K562 (cell line): ENCODE measurements around the gene ZNF763. TPM values are rescaled to one million over a fixed set of nuclear protein-coding genes. Genes with fewer than 3 reads are reported as not detected.

ENCODE experiments used
- ATAC-seq: fragments of 200-7000 bp; cut with Tn5 transposase; 3 replicates; pipeline ENCODE4 v1.9.1; 2020; ENCODE audit warnings: moderate library complexity
- BruUV-seq: library from RNA; stranded (reverse); fragments of 400-500 nt; replicated peaks from 2 replicates; lab custom pipeline; 2021; lab: Mats Ljungman, UMichigan
- CTCF ChIA-PET: fragments of 300-600 bp; formaldehyde crosslinking; extraction: SDS; loops from one replicate; lab custom pipeline; 2021; ENCODE audit warnings: low intra/inter-chr PET ratio; lab: Yijun Ruan, JAX
- POLR2A ChIA-PET: fragments of 300-600, 350-650 bp; sonication (Branson Sonifier 250); formaldehyde crosslinking; extraction: SDS; loops from one replicate; lab custom pipeline; 2021; ENCODE audit warnings: antibody characterized with exemption, inconsistent platforms; lab: Yijun Ruan, JAX
- DNase-seq, 4 experiments: peaks; one replicate each; pipeline versions ENCODE4 v3.0.0 to v3.0.0-alpha.2; 2011 to 2018; ENCODE audit warnings: low spot score in 3 of 4, mixed read lengths in 3 of 4; ENCODE audit errors: extremely low read depth in 1 of 4
- FAIRE-seq: peaks from 2 replicates; lab custom pipeline; 2011; peaks lifted over from hg19 to GRCh38; lab: Jason Lieb, UNC
- H2AFZ ChIP-seq: 2 replicates; pipeline ENCODE4 v1.6.0; 2011; ENCODE audit warnings: low read depth, low read length, control low read depth, inconsistent platforms
- H3K27ac ChIP-seq: fragments of 200-600 bp; 3 replicates; pipeline ENCODE4 v1.8.0; 2011; ENCODE audit warnings: low read depth, mild to moderate bottlenecking, control low read depth, inconsistent platforms, low read length, moderate library complexity, mixed read lengths; ENCODE audit errors: extremely low read depth
- H3K27me3 ChIP-seq, 2 experiments: fragments of 300-600 bp in 1 of 2; 2 replicates in 1 of 2; 3 replicates in 1 of 2; pipeline versions ENCODE4 v1.6.0 to v1.8.0; 2011; ENCODE audit warnings: inconsistent platforms in 2 of 2, low read length in 2 of 2, mild to moderate bottlenecking in 1 of 2, mixed read lengths in 1 of 2, moderate library complexity in 1 of 2; ENCODE audit not compliant: control insufficient read depth in 2 of 2, insufficient read depth in 2 of 2
- H3K36me3 ChIP-seq: fragments of 300-600 bp; 3 replicates; pipeline ENCODE4 v1.8.0; 2011; ENCODE audit warnings: mild to moderate bottlenecking, low read length, inconsistent platforms; ENCODE audit not compliant: control insufficient read depth, insufficient read depth
- H3K4me1 ChIP-seq, 2 experiments: fragments of 200-600 bp in 1 of 2; replicated peaks in 1 of 2; 2 replicates in 1 of 2; 3 replicates in 1 of 2; pipeline versions ENCODE4 v1.5.1 to v1.8.0; 2011; ENCODE audit warnings: inconsistent platforms in 2 of 2, low read length in 2 of 2, mild to moderate bottlenecking in 1 of 2, mixed read lengths in 1 of 2, moderate library complexity in 1 of 2; ENCODE audit not compliant: control insufficient read depth in 2 of 2, insufficient read depth in 2 of 2
- H3K4me2 ChIP-seq: 2 replicates; pipeline ENCODE4 v1.6.1; 2011; ENCODE audit warnings: low read length, control low read depth, inconsistent platforms, mixed read lengths; ENCODE audit not compliant: insufficient read depth
- H3K4me3 ChIP-seq: fragments of 200-600 bp; sonication (generic), shearing (Covaris generic); 2 replicates; pipeline ENCODE4 v1.5.1; 2016; ENCODE audit warnings: control low read depth, inconsistent platforms
- H3K79me2 ChIP-seq: fragments of 200-600 bp; 3 replicates; pipeline ENCODE4 v1.8.0; 2011; ENCODE audit warnings: low read length, inconsistent platforms; ENCODE audit not compliant: control insufficient read depth, insufficient read depth
- H3K9ac ChIP-seq, 2 experiments: 2 replicates each; pipeline versions ENCODE4 v1.6.0 to v1.6.1; 2011; ENCODE audit warnings: low read depth in 2 of 2, low read length in 2 of 2, control low read depth in 1 of 2, inconsistent platforms in 1 of 2, mild to moderate bottlenecking in 1 of 2, mixed read lengths in 1 of 2; ENCODE audit not compliant: insufficient read depth in 1 of 2
- H3K9me1 ChIP-seq: one replicate; pipeline ENCODE4 v1.6.0; 2011; ENCODE audit warnings: inconsistent platforms, mild to moderate bottlenecking, low read length, moderate library complexity; ENCODE audit not compliant: control insufficient read depth, insufficient read depth
- H3K9me3 ChIP-seq: replicated peaks from 2 replicates; pipeline ENCODE4 v1.5.1; 2011; ENCODE audit warnings: low read depth, low read length, inconsistent platforms; ENCODE audit not compliant: control insufficient read depth, insufficient read depth
- H4K20me1 ChIP-seq: replicated peaks from 2 replicates; pipeline ENCODE4 v1.6.1; 2011; ENCODE audit warnings: low read length, inconsistent platforms, mixed read lengths; ENCODE audit not compliant: control insufficient read depth, insufficient read depth
- AFF1 ChIP-seq, 2 experiments: fragments of 450-650 bp; IDR thresholded peaks; 2 replicates each; pipeline ENCODE4 v1.6.1; 2018; ENCODE audit warnings: mild to moderate bottlenecking in 2 of 2, low read depth in 1 of 2; ENCODE audit not compliant: partially characterized antibody in 2 of 2
- BMI1 ChIP-seq: fragments of 150-350 bp; IDR thresholded peaks from 2 replicates; pipeline ENCODE4 v1.6.1; 2014; ENCODE audit warnings: low read length
- CBX3 ChIP-seq, 2 experiments: IDR thresholded peaks; 1 replicate in 1 of 2; 2 replicates in 1 of 2; pipeline ENCODE4 v1.6.1; 2012; ENCODE audit warnings: inconsistent platforms in 2 of 2, low read length in 2 of 2, borderline replicate concordance in 1 of 2, control low read depth in 1 of 2
- KDM2B ChIP-seq: fragments of 250-450 bp; sonication (Bioruptor Pico); IDR thresholded peaks from 2 replicates; pipeline ENCODE4 v1.8.0; 2021; ENCODE audit warnings: mild to moderate bottlenecking, moderate library complexity
- MCM3 ChIP-seq: fragments of 450-650 bp; IDR thresholded peaks from 2 replicates; pipeline ENCODE4 v1.6.1; 2016
- PHB ChIP-seq: fragments of 250-450 bp; sonication (Bioruptor Pico); IDR thresholded peaks from 2 replicates; pipeline ENCODE4 v1.5.0; 2021
- PML ChIP-seq: IDR thresholded peaks from 2 replicates; pipeline ENCODE4 v1.6.1; 2012; ENCODE audit warnings: low read length, inconsistent platforms
- POLR2H ChIP-seq: IDR thresholded peaks from 2 replicates; pipeline ENCODE4 v1.6.1; 2016; ENCODE audit warnings: missing genetic modification characterization, low read depth, mild to moderate bottlenecking, control low read depth, missing compliant biosample characterization, moderate library complexity
- RBM34 ChIP-seq: fragments of 200-400 bp; formaldehyde crosslinking; IDR thresholded peaks from 2 replicates; pipeline ENCODE4 v1.6.1; 2018; ENCODE audit warnings: low read length, borderline replicate concordance; ENCODE audit not compliant: insufficient read depth
- SIX5 ChIP-seq, 2 experiments: IDR thresholded peaks; 2 replicates each; pipeline ENCODE4 v1.6.1; 2011; ENCODE audit warnings: low read length in 2 of 2, borderline replicate concordance in 1 of 2, low read depth in 1 of 2, mild to moderate bottlenecking in 1 of 2, moderate library complexity in 1 of 2; ENCODE audit not compliant: insufficient read depth in 1 of 2
- TRIM28 ChIP-seq: fragments of 450-650 bp; IDR thresholded peaks from 2 replicates; pipeline ENCODE4 v1.6.1; 2017
- XRCC3 ChIP-seq: fragments of 450-650 bp; IDR thresholded peaks from 2 replicates; pipeline ENCODE4 v1.6.1; 2017; ENCODE audit warnings: mild to moderate bottlenecking, moderate library complexity
- ZNF134 ChIP-seq: fragments of 250-450 bp; sonication (Bioruptor Pico); conservative IDR thresholded peaks from 2 replicates; pipeline ENCODE4 v1.4.0; 2020
- ZNF239 ChIP-seq: fragments of 250-450 bp; sonication (Bioruptor Pico); IDR thresholded peaks from 2 replicates; pipeline ENCODE4 v1.4.0; 2020; ENCODE audit warnings: mild to moderate bottlenecking
- ZNF24 ChIP-seq: fragments of 450-650 bp; IDR thresholded peaks from 2 replicates; pipeline ENCODE4 v1.6.1; 2016
- ZNF280A ChIP-seq: fragments of 450-650 bp; IDR thresholded peaks from 2 replicates; pipeline ENCODE4 v1.6.1; 2018; ENCODE audit warnings: mild to moderate bottlenecking, low read depth; ENCODE audit not compliant: partially characterized antibody
- ZNF280B ChIP-seq: fragments of 250-450 bp; sonication (Bioruptor Pico); IDR thresholded peaks from 2 replicates; pipeline ENCODE4 v1.5.1; 2021; ENCODE audit warnings: mild to moderate bottlenecking
- WGBS: fragments of 100-300 bp; shearing (Covaris generic); methylation state at CpG from one replicate; pipeline ENCODE4 v1.1.6; 2016; ENCODE audit warnings: low coverage, mixed read lengths; ENCODE audit not compliant: insufficient coverage; ENCODE audit errors: missing lambda C conversion rate; 5-methylcytosine and 5-hydroxymethylcytosine counted together
- in situ Hi-C: fragments of 300-500 bp; cut with MboI; formaldehyde crosslinking; loops from 4 replicates; pipeline ENCODE4 v1.15.0; 2018; ENCODE audit warnings: inconsistent platforms, mixed read lengths
- intact Hi-C: fragments of 100-400 bp; cut with micrococcal nuclease; formaldehyde crosslinking; loops from 2 replicates; pipeline ENCODE4 v1.14.2; 2022
- polyA plus RNA-seq, 8 experiments: library from polyadenylated mRNA; depleted of rRNA in 4 of 8; stranded (reverse) in 5 of 8; unstranded in 3 of 8; fragments of >200 nt; fragmentation: Nextera tagmentation in 2 of 8; fragmentation: Illumina TruSeq in 1 of 8; extraction: Ambion mirVana in 2 of 8; extraction: Trizol in 1 of 8; gene quantifications; 2 replicates each; pipeline versions ENCODE4 v1.2.1 to v1.2.3, GENCODE V29; 2011 to 2014; ENCODE audit warnings: inconsistent platforms in 1 of 8, missing spikeins in 1 of 8
- total RNA-seq, 7 experiments: library from RNA; depleted of rRNA in 6 of 7; stranded (reverse); fragments of >200 nt in 6 of 7; fragmentation: Illumina TruSeq in 2 of 7; extraction: Trizol in 2 of 7; gene quantifications; 2 replicates each; pipeline versions ENCODE4 v1.2.1 to v1.2.3, GENCODE V29; 2011 to 2021; ENCODE audit warnings: low replicate concordance in 1 of 7

ZNF763 gene
- total and polyA plus RNA-seq, 9 of the 15 experiments (the other 6 are each of a cell fraction or from before 2014, with no cell fraction given) = 0.08 to 0.28 (median 0.16) TPM; not detected in 3

- TF ChIP-seq SIX5 (IDR thresholded peaks at IDR 0.05; ENCODE audit: borderline replicate concordance in 1 of 2, insufficient read depth in 1 of 2, low read depth in 1 of 2, low read length in 2 of 2) = no peak
- TF ChIP-seq KDM2B (CRISPR knock-in tag) = no peak
- TF ChIP-seq MCM3 = no peak
- no peak for TF ChIP-seq BMI1
- TF ChIP-seq TRIM28 = no peak
- no peak for TF ChIP-seq ZNF239 (CRISPR knock-in tag)
- no peak for TF ChIP-seq RBM34
- no peak for TF ChIP-seq PHB (CRISPR knock-in tag)
- no peak for TF ChIP-seq POLR2H (tag)
Observed at GRCh38 chr19:11948646-11949045, 16.2 kb upstream of the ZNF763 start (continued).

GRCh38 chr19:11949201-11949600 lies 15.6 kb upstream of the ZNF763 start:
- FAIRE-seq (no peak), ATAC-seq (no peak), DNase-seq (no peak)
- no TSS peak for BruUV-seq
- H3K27ac ChIP-seq = no peak overlapping the region
- peaks cover 65% of the 10 kb centered on the region for H3K9me3 ChIP-seq
- no peak overlapping the region for H3K4me3 ChIP-seq
- no peaks in the 10 kb centered on the region for H3K9me1 ChIP-seq
- POLR2A ChIA-PET = no interaction called here
- H3K36me3 ChIP-seq = peaks cover 61% of the 10 kb centered on the region
- no peaks in the 10 kb centered on the region for H3K27me3 ChIP-seq
- no peak overlapping the region for H2AFZ ChIP-seq
- CTCF ChIA-PET = no interaction called here
- H4K20me1 ChIP-seq = no peaks in the 10 kb centered on the region
- H3K4me1 ChIP-seq = no peaks in the 10 kb centered on the region
- in situ Hi-C loops = no loop called here
- peaks cover 9% of the 10 kb centered on the region; the same call in 2 of the 3 replicates for H3K79me2 ChIP-seq
- intact Hi-C loops = no loop called here
- 99% methylated on average over 4 of the region's 4 CpGs for WGBS
- H3K4me2 ChIP-seq = no peak overlapping the region
- no peak overlapping the region for H3K9ac ChIP-seq
- TF ChIP-seq XRCC3 = peak; percentile 75; the same call in 1 of the 2 replicates
- TF ChIP-seq AFF1 (IDR thresholded peaks at IDR 0.05; ENCODE audit: low read depth in 1 of 2, partially characterized antibody in 2 of 2) = peak in 1 of 2 experiments; percentile 26
- peak; percentile 75 for TF ChIP-seq ZNF24
- peak; percentile 92 for TF ChIP-seq ZNF280A
- TF ChIP-seq PML = no peak
- TF ChIP-seq CBX3 (IDR thresholded peaks at IDR 0.05; ENCODE audit: borderline replicate concordance in 1 of 2, low read length in 2 of 2) = peak in 1 of 2 experiments; percentile 85; a peak in 2 of 3 replicates
- peak; percentile 81; the same call in 1 of the 2 replicates for TF ChIP-seq ZNF280B
- peak; percentile 57; the same call in 1 of the 2 replicates for TF ChIP-seq ZNF134
